Neural progenitor cell (in vitro differentiated cells): ENCODE results near the gene SATB2.

Experiments
- CTCF ChIP-seq: fragments of 200-600 bp; sonication (generic); IDR thresholded peaks from 2 replicates; pipeline ENCODE4 v1.5.1; 2017; ENCODE audit warnings: antibody characterized with exemption, mild to moderate bottlenecking
- EZH2 ChIP-seq: fragments of 200-600 bp; sonication (generic); IDR thresholded peaks from 2 replicates; pipeline ENCODE4 v1.6.1; 2017; ENCODE audit warnings: antibody characterized with exemption, mild to moderate bottlenecking, moderate library complexity

- TF ChIP-seq CTCF (no peak), EZH2 (no peak)
Observed at GRCh38 chr2:199480966-199481365, 23.2 kb upstream of the SATB2 start.
